Measurements from ENCODE around the gene DPH1.
A peak's percentile ranks its signal among the peaks of the same experiment; 100 is the strongest.

DPH1 gene

DNA sequence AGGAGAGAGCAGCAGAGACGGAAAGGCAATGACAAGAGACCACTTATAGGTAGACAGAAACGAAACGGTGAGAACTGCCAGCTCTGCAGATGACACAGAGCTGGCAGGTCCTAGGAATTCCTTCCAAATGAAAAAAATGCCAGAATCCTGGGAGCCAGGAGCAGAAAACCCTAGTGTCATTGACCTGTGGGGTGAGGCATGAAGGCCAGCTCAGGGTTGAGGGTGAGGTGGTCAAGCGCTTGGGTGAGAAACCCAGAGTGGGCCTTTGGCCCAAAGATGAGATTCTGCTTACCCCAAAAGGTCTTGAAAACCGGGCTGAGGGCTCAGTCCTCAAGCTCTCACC lies 34.2 kb downstream of the DPH1 start:
- Histone ChIP-seq H3K27ac (no peak overlapping the region), H3K9ac (no peak overlapping the region), H3K27me3 (ENCODE audit: insufficient read depth, low read depth) (no peaks in the 10 kb centered on the region), H3K4me1 (ENCODE audit: low read depth, poor library complexity, severe bottlenecking) (peaks cover 11% of the 10 kb centered on the region), H3K79me2 (ENCODE audit: insufficient read depth, low read depth) (no peaks in the 10 kb centered on the region), H2AFZ (ENCODE audit: low read depth) (no peak overlapping the region), H3K36me3 (ENCODE audit: insufficient read depth) (no peaks in the 10 kb centered on the region), H4K20me1 (ENCODE audit: insufficient read depth) (no peaks in the 10 kb centered on the region), H3K4me2 (no peak overlapping the region), H3K4me3 (IDR thresholded peaks at IDR 0.05; ENCODE audit: insufficient read depth, low read depth, low read length) (no peak overlapping the region)
- TF ChIP-seq, protein P1, sequence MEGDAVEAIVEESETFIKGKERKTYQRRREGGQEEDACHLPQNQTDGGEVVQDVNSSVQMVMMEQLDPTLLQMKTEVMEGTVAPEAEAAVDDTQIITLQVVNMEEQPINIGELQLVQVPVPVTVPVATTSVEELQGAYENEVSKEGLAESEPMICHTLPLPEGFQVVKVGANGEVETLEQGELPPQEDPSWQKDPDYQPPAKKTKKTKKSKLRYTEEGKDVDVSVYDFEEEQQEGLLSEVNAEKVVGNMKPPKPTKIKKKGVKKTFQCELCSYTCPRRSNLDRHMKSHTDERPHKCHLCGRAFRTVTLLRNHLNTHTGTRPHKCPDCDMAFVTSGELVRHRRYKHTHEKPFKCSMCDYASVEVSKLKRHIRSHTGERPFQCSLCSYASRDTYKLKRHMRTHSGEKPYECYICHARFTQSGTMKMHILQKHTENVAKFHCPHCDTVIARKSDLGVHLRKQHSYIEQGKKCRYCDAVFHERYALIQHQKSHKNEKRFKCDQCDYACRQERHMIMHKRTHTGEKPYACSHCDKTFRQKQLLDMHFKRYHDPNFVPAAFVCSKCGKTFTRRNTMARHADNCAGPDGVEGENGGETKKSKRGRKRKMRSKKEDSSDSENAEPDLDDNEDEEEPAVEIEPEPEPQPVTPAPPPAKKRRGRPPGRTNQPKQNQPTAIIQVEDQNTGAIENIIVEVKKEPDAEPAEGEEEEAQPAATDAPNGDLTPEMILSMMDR (conservative IDR thresholded peaks at IDR 0.05; ENCODE audit: low read depth, low read length), result no peak

DNA sequence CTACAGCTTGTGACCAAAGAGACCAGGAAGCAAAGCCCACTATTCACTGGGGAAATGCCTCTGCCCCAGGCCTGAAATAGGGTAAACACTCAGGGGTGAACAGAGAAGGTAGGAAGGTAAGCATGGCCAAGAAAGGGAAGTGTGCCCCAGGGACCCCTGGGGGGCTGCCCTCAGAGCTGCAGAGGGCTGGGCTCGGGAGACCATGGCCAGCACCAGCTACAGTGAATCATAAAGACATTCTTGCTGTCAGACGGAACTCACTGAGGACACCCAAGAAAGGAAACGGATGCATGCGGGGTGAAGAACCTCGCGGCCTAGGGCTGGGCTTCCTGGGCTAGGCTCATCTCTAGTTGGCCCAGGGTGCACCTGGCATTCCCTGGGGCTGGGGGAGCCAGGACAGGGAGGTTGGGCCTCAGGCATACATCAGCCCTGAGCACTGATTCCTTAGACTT lies 34.6 kb downstream of the DPH1 start:
- H3K36me3 ChIP-seq (ENCODE audit: insufficient read depth), result no peaks in the 10 kb centered on the region

DNA sequence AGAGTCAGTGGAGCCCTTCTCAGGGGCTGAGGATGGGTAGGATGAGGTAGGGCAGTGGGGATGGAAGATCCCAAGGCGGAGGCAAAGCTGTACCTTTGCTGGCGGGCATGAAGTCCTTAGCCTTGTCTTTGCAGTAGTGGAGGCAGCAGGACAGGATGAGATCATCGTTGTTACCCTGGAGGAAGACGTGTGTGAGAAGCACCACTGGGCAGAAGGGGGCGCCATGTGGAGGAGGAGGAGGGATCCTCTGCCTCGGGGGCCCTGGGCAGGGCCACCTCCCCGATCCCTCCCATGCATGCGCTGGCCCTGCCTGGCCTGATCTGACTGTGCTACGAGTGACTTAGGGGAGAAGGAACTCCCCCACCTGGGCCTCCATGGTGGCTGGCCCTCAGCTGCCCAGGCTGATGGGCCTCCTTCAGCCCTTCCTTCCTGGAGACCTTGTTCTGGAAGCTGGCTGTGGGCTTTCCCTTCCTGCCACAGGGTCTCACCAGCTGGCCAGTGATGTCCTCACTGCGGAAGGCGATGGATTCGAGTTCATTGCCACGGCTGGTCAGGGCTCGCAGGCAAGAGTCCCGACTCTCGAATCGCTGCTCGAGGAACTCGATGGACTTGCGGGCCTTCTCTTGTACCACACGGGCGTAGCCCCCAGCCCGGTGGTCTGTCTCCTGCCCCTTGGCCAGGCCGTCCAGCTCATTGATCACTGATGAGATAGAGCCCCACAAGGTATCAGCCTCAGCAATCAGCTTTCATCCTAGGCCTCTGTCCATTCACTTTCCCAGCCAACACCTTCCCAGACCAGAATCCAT lies 35.2 kb downstream of the DPH1 start:
- H3K27ac ChIP-seq, result no peak overlapping the region
- no peak overlapping the region for H3K4me2 ChIP-seq
- H2AFZ ChIP-seq (ENCODE audit: low read depth), result no peak overlapping the region
- peaks cover 22% of the 10 kb centered on the region for H3K4me1 ChIP-seq (ENCODE audit: low read depth, poor library complexity, severe bottlenecking)
- H4K20me1 ChIP-seq (ENCODE audit: insufficient read depth), result no peaks in the 10 kb centered on the region
- H3K4me3 ChIP-seq (IDR thresholded peaks at IDR 0.05; ENCODE audit: insufficient read depth, low read depth, low read length), result no peak overlapping the region
- TF ChIP-seq, protein P1 (conservative IDR thresholded peaks at IDR 0.05; ENCODE audit: low read depth, low read length), result peak; percentile 30
- H3K9ac ChIP-seq, result no peak overlapping the region
- H3K79me2 ChIP-seq (ENCODE audit: insufficient read depth, low read depth), result no peaks in the 10 kb centered on the region
- H3K36me3 ChIP-seq (ENCODE audit: insufficient read depth), result no peaks in the 10 kb centered on the region
- H3K27me3 ChIP-seq (ENCODE audit: insufficient read depth, low read depth), result no peaks in the 10 kb centered on the region

More for the DNA sequence above, 34.6 kb downstream of the DPH1 start:
- no peaks in the 10 kb centered on the region for H4K20me1 ChIP-seq (ENCODE audit: insufficient read depth)
- H3K4me3 ChIP-seq (IDR thresholded peaks at IDR 0.05; ENCODE audit: insufficient read depth, low read depth, low read length), result no peak overlapping the region
- H3K4me1 ChIP-seq (ENCODE audit: low read depth, poor library complexity, severe bottlenecking), result peaks cover 16% of the 10 kb centered on the region
- H3K9ac ChIP-seq, result no peak overlapping the region
- H2AFZ ChIP-seq (ENCODE audit: low read depth), result no peak overlapping the region
- TF ChIP-seq, protein P1 (conservative IDR thresholded peaks at IDR 0.05; ENCODE audit: low read depth, low read length), result no peak
- H3K27me3 ChIP-seq (ENCODE audit: insufficient read depth, low read depth), result no peaks in the 10 kb centered on the region
- no peak overlapping the region for H3K27ac ChIP-seq
- H3K4me2 ChIP-seq, result no peak overlapping the region
- no peaks in the 10 kb centered on the region for H3K79me2 ChIP-seq (ENCODE audit: insufficient read depth, low read depth)

DNA sequence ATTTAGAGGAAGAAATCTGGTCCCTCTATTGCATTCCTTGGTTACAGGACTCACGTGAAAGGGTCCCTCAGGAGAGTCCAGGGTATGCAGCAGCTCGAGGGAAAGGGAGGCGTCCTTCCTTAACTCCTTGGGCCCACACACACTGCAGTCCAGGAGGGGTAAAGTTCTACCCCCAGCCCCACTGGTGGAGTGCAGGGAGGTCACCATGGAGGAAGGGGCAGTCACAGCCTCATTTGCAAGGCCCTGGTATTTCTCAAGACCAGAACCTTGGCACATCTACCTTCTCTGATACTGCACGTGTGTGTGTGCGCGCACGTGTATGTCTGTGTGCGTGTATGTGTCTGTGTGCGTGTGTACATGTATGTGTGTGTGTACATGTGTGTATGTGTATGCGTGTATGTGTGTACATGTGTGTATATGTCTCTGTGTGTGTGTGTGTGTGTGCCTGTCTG lies 36.0 kb downstream of the DPH1 start:
- Histone ChIP-seq H3K4me1 (ENCODE audit: low read depth, poor library complexity, severe bottlenecking) (peaks cover 28% of the 10 kb centered on the region), H3K36me3 (ENCODE audit: insufficient read depth) (no peaks in the 10 kb centered on the region), H3K27me3 (ENCODE audit: insufficient read depth, low read depth) (no peaks in the 10 kb centered on the region), H4K20me1 (ENCODE audit: insufficient read depth) (no peaks in the 10 kb centered on the region), H3K4me3 (IDR thresholded peaks at IDR 0.05; ENCODE audit: insufficient read depth, low read depth, low read length) (no peak overlapping the region), H3K27ac (no peak overlapping the region), H3K9ac (no peak overlapping the region), H2AFZ (ENCODE audit: low read depth) (no peak overlapping the region), H3K79me2 (ENCODE audit: insufficient read depth, low read depth) (no peaks in the 10 kb centered on the region), H3K4me2 (no peak overlapping the region)
- TF ChIP-seq, protein P1 (conservative IDR thresholded peaks at IDR 0.05; ENCODE audit: low read depth, low read length), result no peak
